WERI-Rb-1 (cell line): ENCODE measurements around the gene COTL1.

ENCODE experiments used
- DNase-seq: peaks from one replicate; pipeline ENCODE4 v3.0.0-alpha.2; 2020
- H3K27ac ChIP-seq: fragments of 250-450 bp; sonication (Bioruptor Pico); 2 replicates; pipeline ENCODE4 v1.5.1; 2020; ENCODE audit warnings: mild to moderate bottlenecking, moderate library complexity
- H3K27me3 ChIP-seq: fragments of 250-450 bp; sonication (Bioruptor Pico); 2 replicates; pipeline ENCODE4 v1.5.1; 2021; ENCODE audit warnings: mild to moderate bottlenecking, low read depth, moderate library complexity; ENCODE audit not compliant: insufficient read depth, severe bottlenecking
- H3K36me3 ChIP-seq: fragments of 250-450 bp; sonication (Bioruptor Pico); 2 replicates; pipeline ENCODE4 v1.5.1; 2020; ENCODE audit warnings: mild to moderate bottlenecking, moderate library complexity
- H3K4me3 ChIP-seq: 2 replicates; pipeline ENCODE4 v1.5.1; 2011; ENCODE audit warnings: low read depth, mild to moderate bottlenecking, control low read depth, low read length
- H3K9me3 ChIP-seq: fragments of 250-450 bp; sonication (Bioruptor Pico); 2 replicates; pipeline ENCODE4 v1.5.1; 2021; ENCODE audit warnings: mild to moderate bottlenecking, moderate library complexity; ENCODE audit not compliant: severe bottlenecking
- TF ChIP-seq, protein P1 (sequence below): IDR thresholded peaks from 2 replicates; pipeline ENCODE4 v1.5.1; 2011; ENCODE audit warnings: low read depth, mild to moderate bottlenecking, control low read depth, inconsistent platforms, low read length

Gene COTL1

DNA sequence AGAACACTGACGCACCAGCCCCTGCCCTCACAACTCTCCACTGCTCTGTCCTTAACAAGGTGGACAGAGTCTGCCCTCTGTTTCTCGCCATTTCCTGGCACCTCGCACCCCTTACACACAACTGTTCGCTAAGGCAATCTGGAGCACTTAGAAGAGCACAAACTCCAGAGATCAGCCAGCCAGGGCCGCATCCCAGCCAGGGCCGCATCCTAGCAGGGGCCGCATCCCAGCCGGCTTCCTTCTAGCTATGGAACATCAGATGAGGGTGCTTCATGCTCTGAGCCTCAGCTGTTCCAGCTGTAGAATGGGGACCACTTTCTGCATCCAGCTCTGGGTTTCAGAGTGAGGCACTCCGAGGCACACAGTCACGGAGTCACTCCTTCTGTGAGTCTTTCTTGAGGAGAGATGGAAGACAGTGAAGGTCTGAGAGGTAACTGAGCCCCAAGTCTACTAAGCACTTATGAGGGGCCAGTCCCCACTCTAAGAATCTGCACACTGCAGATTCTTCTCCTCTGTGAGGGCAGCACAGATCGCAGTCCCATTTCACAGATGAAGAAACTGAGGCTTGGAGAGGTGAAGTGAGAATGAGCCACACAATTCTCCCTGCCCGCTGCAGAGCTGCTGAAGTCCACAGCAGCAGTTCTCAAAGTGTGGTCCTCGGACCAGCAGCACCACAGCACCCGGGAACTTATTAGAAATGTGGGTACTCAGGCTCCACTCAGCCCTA lies 20.9 kb downstream of the COTL1 start:
- Histone ChIP-seq H3K27ac (no peak overlapping the region), H3K4me3 (no peak overlapping the region), H3K27me3 (no peaks in the 10 kb centered on the region), H3K9me3 (no peaks in the 10 kb centered on the region), H3K36me3 (no peaks in the 10 kb centered on the region)
- TF ChIP-seq, protein P1, sequence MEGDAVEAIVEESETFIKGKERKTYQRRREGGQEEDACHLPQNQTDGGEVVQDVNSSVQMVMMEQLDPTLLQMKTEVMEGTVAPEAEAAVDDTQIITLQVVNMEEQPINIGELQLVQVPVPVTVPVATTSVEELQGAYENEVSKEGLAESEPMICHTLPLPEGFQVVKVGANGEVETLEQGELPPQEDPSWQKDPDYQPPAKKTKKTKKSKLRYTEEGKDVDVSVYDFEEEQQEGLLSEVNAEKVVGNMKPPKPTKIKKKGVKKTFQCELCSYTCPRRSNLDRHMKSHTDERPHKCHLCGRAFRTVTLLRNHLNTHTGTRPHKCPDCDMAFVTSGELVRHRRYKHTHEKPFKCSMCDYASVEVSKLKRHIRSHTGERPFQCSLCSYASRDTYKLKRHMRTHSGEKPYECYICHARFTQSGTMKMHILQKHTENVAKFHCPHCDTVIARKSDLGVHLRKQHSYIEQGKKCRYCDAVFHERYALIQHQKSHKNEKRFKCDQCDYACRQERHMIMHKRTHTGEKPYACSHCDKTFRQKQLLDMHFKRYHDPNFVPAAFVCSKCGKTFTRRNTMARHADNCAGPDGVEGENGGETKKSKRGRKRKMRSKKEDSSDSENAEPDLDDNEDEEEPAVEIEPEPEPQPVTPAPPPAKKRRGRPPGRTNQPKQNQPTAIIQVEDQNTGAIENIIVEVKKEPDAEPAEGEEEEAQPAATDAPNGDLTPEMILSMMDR = no peak
- no peak for DNase-seq

DNA sequence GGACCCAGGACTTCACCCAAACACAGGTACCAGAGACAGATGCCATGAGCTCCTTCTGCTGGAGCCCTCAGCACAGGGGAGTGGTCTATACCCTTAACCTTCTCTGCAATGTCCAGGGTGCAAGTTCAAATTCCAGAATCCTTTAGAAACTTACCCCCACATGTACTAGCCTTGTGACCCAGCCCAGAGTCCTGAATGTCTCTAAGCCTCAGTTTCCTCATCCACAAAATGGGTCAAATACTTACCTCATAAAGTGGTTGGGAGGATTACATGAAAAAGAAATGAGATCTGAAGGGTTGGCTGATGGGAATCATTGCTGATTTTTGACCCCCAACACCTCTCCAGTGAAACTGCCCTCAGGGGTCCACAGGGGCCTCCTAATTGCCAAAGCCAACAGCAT lies 21.7 kb downstream of the COTL1 start:
- Histone ChIP-seq H3K36me3 (no peaks in the 10 kb centered on the region), H3K9me3 (no peaks in the 10 kb centered on the region), H3K27me3 (no peaks in the 10 kb centered on the region), H3K27ac (no peak overlapping the region), H3K4me3 (no peak overlapping the region)
- TF ChIP-seq, protein P1 = no peak
- no peak for DNase-seq

DNA sequence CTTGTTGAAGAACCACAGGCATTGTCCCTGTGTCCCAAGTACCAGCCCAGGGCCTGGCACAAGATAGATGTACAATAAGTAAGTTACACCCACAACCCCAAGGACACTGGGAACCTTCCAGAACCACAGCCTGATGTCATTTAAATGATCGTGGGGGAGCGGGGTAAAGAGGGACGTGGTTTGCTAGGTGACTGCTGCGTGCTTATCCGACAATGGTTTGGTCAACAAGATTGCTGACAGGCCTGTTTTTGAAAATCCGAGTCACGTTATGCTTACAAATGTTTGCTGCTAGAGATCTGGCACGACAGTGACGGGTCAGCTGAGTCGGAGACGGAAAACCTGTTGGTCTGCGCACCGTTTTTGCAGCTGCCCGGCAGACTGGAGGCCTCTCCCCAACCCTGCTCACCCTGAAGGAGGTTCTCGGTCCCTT lies 22.8 kb downstream of the COTL1 start:
- no peaks in the 10 kb centered on the region for H3K9me3 ChIP-seq
- TF ChIP-seq, protein P1 = no peak
- H3K36me3 ChIP-seq = no peaks in the 10 kb centered on the region
- no peak overlapping the region for H3K4me3 ChIP-seq
- DNase-seq = no peak
- no peaks in the 10 kb centered on the region for H3K27me3 ChIP-seq
- no peak overlapping the region for H3K27ac ChIP-seq

DNA sequence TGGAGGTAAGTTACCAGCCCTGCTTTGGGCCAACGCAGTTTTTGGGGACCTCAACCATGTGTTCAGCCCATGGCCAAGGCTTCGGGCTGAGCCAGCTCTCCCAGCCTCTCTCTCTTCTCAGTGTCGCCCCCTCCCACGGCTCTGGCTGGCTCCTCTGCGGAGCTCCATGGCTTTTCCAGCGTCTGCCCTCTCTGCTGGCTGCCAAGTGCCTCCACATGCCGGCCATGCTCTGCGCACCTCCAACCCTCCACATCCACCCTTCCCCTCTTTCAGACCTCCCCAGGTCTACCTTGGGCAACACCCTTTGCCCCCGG lies 23.2 kb downstream of the COTL1 start:
- H3K27ac ChIP-seq = no peak overlapping the region
- no peak for DNase-seq
- H3K36me3 ChIP-seq = no peaks in the 10 kb centered on the region
- no peak overlapping the region for H3K4me3 ChIP-seq
- TF ChIP-seq, protein P1 = no peak
- H3K27me3 ChIP-seq = no peaks in the 10 kb centered on the region
- H3K9me3 ChIP-seq = no peaks in the 10 kb centered on the region

DNA sequence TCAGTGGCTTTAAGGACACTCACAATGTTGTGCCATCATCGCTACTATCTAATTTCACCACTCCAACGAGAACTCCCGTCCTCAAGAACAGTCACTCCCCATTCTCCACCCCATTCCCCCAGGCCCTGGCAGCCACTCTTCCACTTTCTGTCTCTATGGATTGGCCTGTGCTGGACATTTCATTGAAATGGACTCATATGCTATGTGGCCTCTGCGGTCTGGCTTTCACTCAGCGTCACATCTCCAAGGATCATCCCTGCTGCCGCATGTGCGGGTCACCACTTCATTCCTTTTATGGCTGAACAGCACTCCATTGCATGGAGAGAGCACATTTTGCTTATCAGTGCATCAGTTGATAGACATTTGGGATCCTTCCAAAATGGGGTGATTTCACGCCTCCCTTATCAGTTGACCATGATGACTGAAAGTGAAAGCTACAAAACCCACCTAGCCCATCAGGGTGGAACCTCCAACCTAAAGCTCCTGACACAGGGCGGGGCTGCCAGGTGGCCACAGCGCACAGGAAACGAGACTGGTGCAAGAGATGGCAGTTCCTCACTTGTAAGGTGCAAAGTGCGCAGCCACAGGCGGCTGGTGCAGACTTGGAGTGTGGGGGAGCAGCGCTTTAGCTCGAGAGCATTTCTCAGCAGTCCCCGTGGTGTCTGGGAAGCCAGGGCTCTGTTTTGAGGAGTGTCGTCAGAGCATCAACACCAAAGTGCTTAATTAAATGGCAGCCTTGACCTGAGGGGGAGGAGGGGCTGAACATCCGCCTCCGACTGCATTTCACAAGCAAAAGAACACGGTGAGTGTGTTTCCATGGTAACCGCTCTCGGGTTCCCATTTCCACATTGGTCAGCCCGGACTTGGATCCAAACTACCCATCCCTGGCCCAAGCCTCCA lies 23.8 kb downstream of the COTL1 start:
- H3K27ac ChIP-seq = no peak overlapping the region
- DNase-seq = no peak
- no peak overlapping the region for H3K4me3 ChIP-seq
- no peaks in the 10 kb centered on the region for H3K9me3 ChIP-seq
- no peaks in the 10 kb centered on the region for H3K27me3 ChIP-seq
- H3K36me3 ChIP-seq = no peaks in the 10 kb centered on the region
- TF ChIP-seq, protein P1 = no peak
